ENCODE measurements around the gene SCAF1. TPM values are rescaled to one million over a fixed set of nuclear protein-coding genes. Genes with fewer than 3 reads are reported as not detected.

SCAF1 gene
- total RNA-seq, 1 experiment from 2014 or later: 25.2 TPM

GRCh38 chr19:49696115-49696514 lies 54.1 kb downstream of the SCAF1 start:
- in situ Hi-C loops (cut with HindIII; ENCODE audit: low sequenced_read_pairs): no loop called here
- DNase-seq (ENCODE audit: low spot score): no peak

GRCh38 chr19:49696865-49697264 lies 54.9 kb downstream of the SCAF1 start:
- no peak for DNase-seq (ENCODE audit: low spot score)
- in situ Hi-C loops (cut with HindIII; ENCODE audit: low sequenced_read_pairs): no loop called here

- in situ Hi-C loops (cut with HindIII; ENCODE audit: low sequenced_read_pairs): no loop called here
- no peak for DNase-seq (ENCODE audit: low spot score)
Measured at GRCh38 chr19:49699364-49699763, 57.4 kb downstream of the SCAF1 start.

GRCh38 chr19:49700563-49700962 lies 58.6 kb downstream of the SCAF1 start:
- in situ Hi-C loops (cut with HindIII; ENCODE audit: low sequenced_read_pairs): no loop called here
- no peak for DNase-seq (ENCODE audit: low spot score)

GRCh38 chr19:49701271-49701786 lies 59.3 kb downstream of the SCAF1 start:
- DNase-seq (ENCODE audit: low spot score): no peak
- in situ Hi-C loops (cut with HindIII; ENCODE audit: low sequenced_read_pairs): no loop called here

GRCh38 chr19:49704888-49705642 lies 63.1 kb downstream of the SCAF1 start:
- DNase-seq (ENCODE audit: low spot score): no peak
- in situ Hi-C loops (cut with HindIII; ENCODE audit: low sequenced_read_pairs): no loop called here

GRCh38 chr19:49705919-49706318 lies 63.9 kb downstream of the SCAF1 start:
- DNase-seq (ENCODE audit: low spot score): no peak
- in situ Hi-C loops (cut with HindIII; ENCODE audit: low sequenced_read_pairs): no loop called here

Other genes starting within 250 kb of the SCAF1 start
- not detected in 2 replicates for gene PTH2, start 218.8 kb upstream of the SCAF1 start, total RNA-seq (2014; rRNA removed; shearing (Covaris generic))
- gene GFY, start 216.8 kb upstream of the SCAF1 start, total RNA-seq (2014; rRNA removed; shearing (Covaris generic)): 0.55 and 1.3 TPM in 2 replicates
- 3.1 and 7.0 TPM in 2 replicates for gene SLC17A7, start 200.7 kb upstream of the SCAF1 start, total RNA-seq (2014; rRNA removed; shearing (Covaris generic))
- 148 and 183 TPM in 2 replicates for gene PIH1D1, start 190.4 kb upstream of the SCAF1 start, total RNA-seq (2014; rRNA removed; shearing (Covaris generic))
- 50.9 and 65.6 TPM in 2 replicates for gene ALDH16A1, start 189.0 kb upstream of the SCAF1 start, total RNA-seq (2014; rRNA removed; shearing (Covaris generic))
- gene FLT3LG, start 168.0 kb upstream of the SCAF1 start, total RNA-seq (2014; rRNA removed; shearing (Covaris generic)): 0.74 TPM in 1 of 2 replicates, not detected in the other
- gene RPL13A, start 154.6 kb upstream of the SCAF1 start, total RNA-seq (2014; rRNA removed; shearing (Covaris generic)): 2,624 and 3,787 TPM in 2 replicates
- gene RPS11, start 145.8 kb upstream of the SCAF1 start, total RNA-seq (2014; rRNA removed; shearing (Covaris generic)): 2,371 and 2,995 TPM in 2 replicates
- 29.8 and 35.9 TPM in 2 replicates for gene FCGRT, start 129.5 kb upstream of the SCAF1 start, total RNA-seq (2014; rRNA removed; shearing (Covaris generic))
- 0.74 and 10.8 TPM in 2 replicates for gene RCN3, start 114.2 kb upstream of the SCAF1 start, total RNA-seq (2014; rRNA removed; shearing (Covaris generic))
- 69.6 and 97.3 TPM in 2 replicates for gene NOSIP, start 61.7 kb upstream of the SCAF1 start, total RNA-seq (2014; rRNA removed; shearing (Covaris generic))
- gene PRRG2, start 60.9 kb upstream of the SCAF1 start, total RNA-seq (2014; rRNA removed; shearing (Covaris generic)): 1.9 TPM in 1 of 2 replicates, not detected in the other
- 0.49 and 3.0 TPM in 2 replicates for gene PRR12, start 51.0 kb upstream of the SCAF1 start, total RNA-seq (2014; rRNA removed; shearing (Covaris generic))
- gene RRAS, start 2.1 kb upstream of the SCAF1 start, total RNA-seq (2014; rRNA removed; shearing (Covaris generic)): 116 and 140 TPM in 2 replicates
- 56.7 and 59.6 TPM in 2 replicates for gene IRF3, start 23.6 kb downstream of the SCAF1 start, total RNA-seq (2014; rRNA removed; shearing (Covaris generic))
- 8.1 and 13.9 TPM in 2 replicates for gene BCL2L12, start 23.7 kb downstream of the SCAF1 start, total RNA-seq (2014; rRNA removed; shearing (Covaris generic))
- gene PRMT1, start 35.1 kb downstream of the SCAF1 start, total RNA-seq (2014; rRNA removed; shearing (Covaris generic)): 633 and 640 TPM in 2 replicates
- 1.1 and 1.7 TPM in 2 replicates for gene ADM5, start 47.4 kb downstream of the SCAF1 start, total RNA-seq (2014; rRNA removed; shearing (Covaris generic))
- 38.8 and 54.5 TPM in 2 replicates for gene CPT1C, start 48.9 kb downstream of the SCAF1 start, total RNA-seq (2014; rRNA removed; shearing (Covaris generic))
- 0.49 TPM in 1 of 2 replicates, not detected in the other for gene TSKS, start 121.1 kb downstream of the SCAF1 start, total RNA-seq (2014; rRNA removed; shearing (Covaris generic))
- 152 and 155 TPM in 2 replicates for gene AP2A1, start 124.8 kb downstream of the SCAF1 start, total RNA-seq (2014; rRNA removed; shearing (Covaris generic))
- 33.9 and 38.6 TPM in 2 replicates for gene FUZ, start 171.1 kb downstream of the SCAF1 start, total RNA-seq (2014; rRNA removed; shearing (Covaris generic))
- gene MED25, start 176.1 kb downstream of the SCAF1 start, total RNA-seq (2014; rRNA removed; shearing (Covaris generic)): 30.2 and 44.7 TPM in 2 replicates
- 147 and 166 TPM in 2 replicates for gene PTOV1, start 208.9 kb downstream of the SCAF1 start, total RNA-seq (2014; rRNA removed; shearing (Covaris generic))
- gene PNKP, start 225.4 kb downstream of the SCAF1 start, total RNA-seq (2014; rRNA removed; shearing (Covaris generic)): 90.2 and 111 TPM in 2 replicates
- 14.0 and 18.0 TPM in 2 replicates for gene AKT1S1, start 235.1 kb downstream of the SCAF1 start, total RNA-seq (2014; rRNA removed; shearing (Covaris generic))
- gene TBC1D17, start 235.5 kb downstream of the SCAF1 start, total RNA-seq (2014; rRNA removed; shearing (Covaris generic)): 6.5 and 7.6 TPM in 2 replicates

Data from G401 (cell line).